ENCODE measurements around the gene STRADA.

STRADA gene

GRCh38 chr17:63752707-63753106 lies 11.1 kb upstream of the STRADA start:
- no peak for TF ChIP-seq CTCF (IDR thresholded peaks at IDR 0.05)

GRCh38 chr17:63751806-63752205 lies 10.2 kb upstream of the STRADA start:
- TF ChIP-seq CTCF (IDR thresholded peaks at IDR 0.05) = no peak

- TF ChIP-seq CTCF (IDR thresholded peaks at IDR 0.05) = no peak
Observed at GRCh38 chr17:63741143-63741407, 524 bp downstream of the STRADA start.

- no peak for TF ChIP-seq CTCF (IDR thresholded peaks at IDR 0.05)
Observed at GRCh38 chr17:63740464-63741142, 996 bp downstream of the STRADA start.

- no peak for TF ChIP-seq CTCF (IDR thresholded peaks at IDR 0.05)
Observed at GRCh38 chr17:63735691-63736090, 5.9 kb downstream of the STRADA start.

- no peak for TF ChIP-seq CTCF (IDR thresholded peaks at IDR 0.05)
Observed at GRCh38 chr17:63722403-63722802, 19.2 kb downstream of the STRADA start.

- no peak for TF ChIP-seq CTCF (IDR thresholded peaks at IDR 0.05)
Observed at GRCh38 chr17:63718988-63719387, 22.6 kb downstream of the STRADA start.

- no peak for TF ChIP-seq CTCF (IDR thresholded peaks at IDR 0.05)
Observed at GRCh38 chr17:63716426-63716825, 25.2 kb downstream of the STRADA start.

All from LNCAP (cell line).